Stomach (tissue), 4 donors: ENCODE results near the gene LYZL1.
"Not testable (repeated sequence)": the region's sequence is repeated elsewhere in the genome, so short reads cannot be mapped to it uniquely, and the experiment has no call there.

Experiments used
- EP300 ChIP-seq: sonication (generic); formaldehyde crosslinking; IDR thresholded peaks from one replicate; pipeline ENCODE4 v1.6.1; 2017; ENCODE audit warnings: antibody characterized with exemption
- POLR2A ChIP-seq, 4 donors: fragments of 450-650 bp; IDR thresholded peaks; one replicate each; pipeline ENCODE4 v1.6.1; 2016; ENCODE audit warnings: antibody characterized with exemption in 4 of 4, control low read depth in 2 of 4, mild to moderate bottlenecking in 1 of 4, moderate library complexity in 1 of 4

DNA sequence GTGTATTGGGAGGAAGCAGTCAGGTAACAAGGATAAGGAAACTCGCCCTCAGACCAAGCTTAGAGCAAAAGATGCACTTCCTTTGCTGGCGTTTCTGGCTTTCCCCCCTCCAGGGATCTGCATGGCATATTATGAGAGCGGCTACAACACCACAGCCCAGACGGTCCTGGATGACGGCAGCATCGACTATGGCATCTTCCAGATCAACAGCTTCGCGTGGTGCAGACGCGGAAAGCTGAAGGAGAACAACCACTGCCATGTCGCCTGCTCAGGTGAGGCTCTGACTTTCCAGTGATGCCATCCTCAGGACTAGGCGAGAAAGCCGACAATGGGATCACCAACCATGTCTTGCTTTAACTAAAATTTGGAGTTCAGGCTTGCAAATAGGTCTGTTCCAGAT, 3.5 kb downstream of the LYZL1 start:
- TF ChIP-seq EP300; POLR2A (IDR thresholded peaks at IDR 0.05): not testable (repeated sequence)
